Neural cell (in vitro differentiated cells): Measurements from ENCODE around the gene BICDL1.

Experiments
- CTCF ChIP-seq: fragments of 450-650 bp; IDR thresholded peaks from 2 replicates; pipeline ENCODE4 v1.5.1; 2014; ENCODE audit warnings: antibody characterized with exemption, mild to moderate bottlenecking, moderate library complexity; ENCODE audit not compliant: poor library complexity, severe bottlenecking
- EP300 ChIP-seq: fragments of 450-650 bp; conservative IDR thresholded peaks from 2 replicates; pipeline ENCODE4 v1.6.1; 2014; ENCODE audit warnings: antibody characterized with exemption, mild to moderate bottlenecking, moderate library complexity; ENCODE audit not compliant: poor library complexity, severe bottlenecking
- EZH2 ChIP-seq: fragments of 200-600, 300-800 bp; shearing (Covaris generic), sonication (generic); IDR thresholded peaks from 2 replicates; pipeline ENCODE4 v1.6.1; 2014; ENCODE audit warnings: antibody characterized with exemption, low read length, borderline replicate concordance, mild to moderate bottlenecking; ENCODE audit not compliant: insufficient read depth, poor library complexity, severe bottlenecking
- MXI1 ChIP-seq: fragments of 450-650 bp; conservative IDR thresholded peaks from 2 replicates; pipeline ENCODE4 v1.6.1; 2014; ENCODE audit warnings: antibody characterized with exemption, mild to moderate bottlenecking; ENCODE audit not compliant: poor library complexity, severe bottlenecking
- POLR2AphosphoS5 ChIP-seq: IDR thresholded peaks from 2 replicates; pipeline ENCODE4 v1.6.1; 2012
- RAD21 ChIP-seq: fragments of 450-650 bp; conservative IDR thresholded peaks from 2 replicates; pipeline ENCODE4 v1.6.1; 2014; ENCODE audit warnings: antibody characterized with exemption, mild to moderate bottlenecking, moderate library complexity
- SMC3 ChIP-seq: fragments of 450-650 bp; conservative IDR thresholded peaks from 2 replicates; pipeline ENCODE4 v1.6.1; 2014; ENCODE audit warnings: antibody characterized with exemption, mild to moderate bottlenecking, moderate library complexity; ENCODE audit not compliant: poor library complexity
- TAF1 ChIP-seq: IDR thresholded peaks from 2 replicates; pipeline ENCODE4 v1.6.1; 2012; ENCODE audit warnings: low read depth
- TF ChIP-seq, protein P1 (sequence below): IDR thresholded peaks from 2 replicates; pipeline ENCODE4 v1.6.1; 2012; ENCODE audit warnings: borderline replicate concordance

- no peak for TF ChIP-seq CTCF
- TF ChIP-seq, protein P1, sequence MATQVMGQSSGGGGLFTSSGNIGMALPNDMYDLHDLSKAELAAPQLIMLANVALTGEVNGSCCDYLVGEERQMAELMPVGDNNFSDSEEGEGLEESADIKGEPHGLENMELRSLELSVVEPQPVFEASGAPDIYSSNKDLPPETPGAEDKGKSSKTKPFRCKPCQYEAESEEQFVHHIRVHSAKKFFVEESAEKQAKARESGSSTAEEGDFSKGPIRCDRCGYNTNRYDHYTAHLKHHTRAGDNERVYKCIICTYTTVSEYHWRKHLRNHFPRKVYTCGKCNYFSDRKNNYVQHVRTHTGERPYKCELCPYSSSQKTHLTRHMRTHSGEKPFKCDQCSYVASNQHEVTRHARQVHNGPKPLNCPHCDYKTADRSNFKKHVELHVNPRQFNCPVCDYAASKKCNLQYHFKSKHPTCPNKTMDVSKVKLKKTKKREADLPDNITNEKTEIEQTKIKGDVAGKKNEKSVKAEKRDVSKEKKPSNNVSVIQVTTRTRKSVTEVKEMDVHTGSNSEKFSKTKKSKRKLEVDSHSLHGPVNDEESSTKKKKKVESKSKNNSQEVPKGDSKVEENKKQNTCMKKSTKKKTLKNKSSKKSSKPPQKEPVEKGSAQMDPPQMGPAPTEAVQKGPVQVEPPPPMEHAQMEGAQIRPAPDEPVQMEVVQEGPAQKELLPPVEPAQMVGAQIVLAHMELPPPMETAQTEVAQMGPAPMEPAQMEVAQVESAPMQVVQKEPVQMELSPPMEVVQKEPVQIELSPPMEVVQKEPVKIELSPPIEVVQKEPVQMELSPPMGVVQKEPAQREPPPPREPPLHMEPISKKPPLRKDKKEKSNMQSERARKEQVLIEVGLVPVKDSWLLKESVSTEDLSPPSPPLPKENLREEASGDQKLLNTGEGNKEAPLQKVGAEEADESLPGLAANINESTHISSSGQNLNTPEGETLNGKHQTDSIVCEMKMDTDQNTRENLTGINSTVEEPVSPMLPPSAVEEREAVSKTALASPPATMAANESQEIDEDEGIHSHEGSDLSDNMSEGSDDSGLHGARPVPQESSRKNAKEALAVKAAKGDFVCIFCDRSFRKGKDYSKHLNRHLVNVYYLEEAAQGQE, result no peak
- TF ChIP-seq POLR2AphosphoS5, result no peak
- no peak for TF ChIP-seq TAF1
- no peak for TF ChIP-seq EZH2
- TF ChIP-seq EP300, result no peak
- no peak for TF ChIP-seq RAD21
- TF ChIP-seq SMC3, result no peak
- no peak for TF ChIP-seq MXI1
These were observed 106.7 kb downstream of the BICDL1 start for GRCh38 chr12:120095736-120096135.
